ENCODE measurements around the gene GALNT14. TPM values are rescaled to one million over a fixed set of nuclear protein-coding genes. Genes with fewer than 3 reads are reported as not detected.

Gene GALNT14
- total RNA-seq, 1 donor from 2014 or later = 7.0 TPM

GRCh38 chr2:31016648-31017047 lies 121.6 kb downstream of the GALNT14 start:
- no peak for DNase-seq (ENCODE audit: low spot score)

DNA sequence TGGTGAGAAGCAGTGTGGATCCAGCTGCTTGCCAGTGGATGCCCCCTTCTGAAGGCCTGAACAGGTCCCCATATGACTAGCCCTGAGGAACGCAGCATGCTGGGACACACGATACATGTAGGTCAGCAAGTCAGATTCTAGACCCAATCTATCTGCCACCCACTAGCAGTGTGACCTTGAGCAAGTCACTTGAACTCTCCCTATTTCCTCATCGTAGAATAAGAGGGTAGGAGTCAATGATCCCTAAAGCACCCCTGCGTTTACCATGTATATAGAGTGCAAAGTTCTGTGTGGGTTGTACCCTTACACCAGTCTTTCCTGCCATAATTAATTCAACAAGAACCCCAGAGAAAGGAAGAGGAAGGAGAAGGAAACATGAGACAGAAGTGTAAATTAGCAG lies 123.7 kb downstream of the GALNT14 start:
- no peak for DNase-seq (ENCODE audit: low spot score)

DNA sequence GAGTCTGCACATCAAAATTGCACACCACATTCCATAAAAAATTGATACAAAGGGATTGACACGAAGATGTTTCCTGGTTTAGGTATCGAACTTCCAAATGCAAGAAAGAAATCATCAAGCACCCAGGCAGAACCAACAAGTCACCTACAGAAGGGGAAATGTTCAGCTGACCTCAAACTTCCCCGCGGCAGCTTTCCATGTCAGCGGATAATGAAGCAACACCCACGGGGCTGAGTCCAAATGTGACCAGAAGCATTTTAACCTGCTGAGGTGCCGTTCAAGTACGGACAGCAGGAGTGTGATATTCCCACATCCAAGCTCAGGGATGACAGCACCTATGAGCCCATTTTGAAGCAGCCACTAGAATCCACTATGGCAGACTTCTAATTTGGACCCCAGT lies 124.9 kb downstream of the GALNT14 start:
- no peak for DNase-seq (ENCODE audit: low spot score)

- no peak for DNase-seq (ENCODE audit: low spot score)
Measured at GRCh38 chr2:31012406-31012805, 125.8 kb downstream of the GALNT14 start.

DNA sequence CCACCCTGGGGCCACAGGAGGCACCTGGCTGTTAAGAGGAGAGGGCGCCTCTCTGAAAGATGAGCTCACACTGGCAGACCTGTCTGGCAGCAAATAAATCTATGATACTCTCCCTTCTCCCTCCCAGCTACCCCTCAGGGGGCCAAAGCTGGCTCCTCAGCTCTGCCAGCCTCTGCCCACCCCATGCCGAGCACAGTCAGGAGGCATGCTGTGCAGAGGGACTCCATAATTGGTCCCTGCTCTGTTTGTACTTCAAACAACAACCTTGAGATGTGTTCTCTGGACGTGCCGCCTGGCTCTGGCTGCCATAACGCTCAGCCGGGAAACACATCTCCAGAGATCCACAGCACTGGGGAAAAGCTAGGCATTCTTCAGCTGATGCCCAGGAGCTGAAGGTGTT lies 126.7 kb downstream of the GALNT14 start:
- DNase-seq (ENCODE audit: low spot score) = no peak

GRCh38 chr2:31008561-31009114 lies 129.6 kb downstream of the GALNT14 start:
- DNase-seq (ENCODE audit: low spot score) = no peak

GRCh38 chr2:31004257-31004656 lies 134.0 kb downstream of the GALNT14 start:
- DNase-seq (ENCODE audit: low spot score) = no peak

- DNase-seq (ENCODE audit: low spot score) = no peak
Measured at GRCh38 chr2:31003749-31004148, 134.5 kb downstream of the GALNT14 start.

DNA sequence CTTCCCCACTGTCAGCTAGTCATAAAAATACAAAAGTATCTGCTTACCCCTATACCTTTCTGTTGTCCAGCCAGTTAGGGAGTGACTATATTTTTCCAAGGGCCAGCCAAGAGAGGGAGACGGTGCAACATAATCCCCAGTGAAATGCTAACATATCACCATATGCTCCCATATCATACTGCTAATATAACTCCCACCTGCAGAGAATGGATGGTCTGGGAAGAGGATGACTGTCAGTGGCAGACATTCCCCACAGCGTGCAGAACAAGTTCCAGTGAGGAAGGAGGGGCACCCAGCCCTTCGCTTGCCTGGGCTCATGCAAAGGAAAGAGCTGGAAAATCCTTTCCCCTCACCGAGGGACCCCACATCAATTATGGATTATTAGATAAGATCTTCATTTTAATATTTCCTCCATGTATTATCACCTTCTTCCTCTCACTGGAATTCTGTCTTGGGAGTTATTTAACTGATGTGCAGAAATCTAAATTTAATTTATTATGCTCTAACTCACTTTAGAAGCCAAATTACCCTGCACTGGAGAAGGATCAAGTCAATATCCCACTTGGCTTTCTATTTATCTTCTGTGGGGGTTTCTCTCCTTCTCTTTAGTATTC lies 135.6 kb downstream of the GALNT14 start:
- no peak for DNase-seq (ENCODE audit: low spot score)

- no peak for DNase-seq (ENCODE audit: low spot score)
Measured at GRCh38 chr2:31000970-31001369, 137.3 kb downstream of the GALNT14 start.

DNA sequence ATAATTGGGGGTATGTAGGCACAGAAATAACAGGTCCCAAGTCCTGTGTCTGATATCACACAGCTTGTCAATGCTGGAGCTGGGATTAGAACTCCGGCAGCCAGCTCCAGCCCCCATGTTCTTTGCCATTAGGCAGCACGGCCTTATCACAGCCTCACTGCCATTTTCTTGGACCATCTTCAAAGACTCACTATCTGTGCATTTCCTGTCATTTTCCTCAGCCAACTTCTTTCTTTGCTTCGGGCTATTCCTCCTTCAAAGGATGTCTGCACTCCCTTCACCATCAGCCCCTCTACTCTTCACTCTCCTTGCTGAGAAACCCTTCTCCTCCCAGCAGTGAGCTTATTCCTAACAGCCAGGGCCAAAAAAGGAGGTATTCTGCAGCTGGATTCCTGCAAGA lies 139.6 kb downstream of the GALNT14 start:
- DNase-seq (ENCODE audit: low spot score) = no peak

DNA sequence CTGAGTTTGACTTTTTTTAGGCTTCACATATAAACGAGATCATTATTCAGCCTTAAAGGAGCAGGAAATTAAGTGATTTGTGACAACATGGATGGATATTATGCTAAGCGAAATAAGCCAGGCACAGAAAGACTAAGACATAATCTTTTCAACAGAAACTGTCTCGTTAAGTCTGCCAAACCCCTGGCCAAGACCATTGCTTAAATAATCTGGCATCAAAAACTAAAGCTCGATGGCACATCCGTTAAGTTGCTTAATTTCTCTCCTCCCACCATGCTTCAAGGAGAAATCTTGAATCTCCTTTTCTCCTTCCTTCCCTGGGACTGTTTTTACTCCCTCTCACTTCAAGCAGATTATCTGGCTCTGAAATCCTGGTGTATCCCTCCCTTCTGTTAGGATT lies 140.3 kb downstream of the GALNT14 start:
- no peak for DNase-seq (ENCODE audit: low spot score)

GRCh38 chr2:30994227-30995056 lies 143.8 kb downstream of the GALNT14 start:
- no peak for DNase-seq (ENCODE audit: low spot score)

GRCh38 chr2:30992781-30993180 lies 145.5 kb downstream of the GALNT14 start:
- no peak for DNase-seq (ENCODE audit: low spot score)

DNA sequence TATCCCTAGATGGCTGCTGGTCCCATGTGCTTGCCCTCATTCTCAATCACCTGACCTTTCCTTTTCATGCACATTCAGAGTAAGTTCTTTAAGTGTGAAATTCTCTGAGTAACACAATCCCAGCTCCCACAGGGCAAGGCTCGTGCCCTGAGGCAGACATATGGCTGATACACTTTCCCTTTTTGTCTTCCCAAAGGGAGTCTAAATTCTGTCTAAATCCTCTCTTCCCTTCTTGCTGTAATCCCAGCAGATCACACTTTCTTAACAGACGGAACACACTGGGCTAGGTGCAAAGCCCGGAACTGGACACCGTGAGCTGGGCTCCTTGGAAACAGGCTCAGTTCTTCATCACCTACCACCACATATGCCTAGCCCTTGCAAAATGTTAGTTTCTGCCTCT lies 147.6 kb downstream of the GALNT14 start:
- no peak for DNase-seq (ENCODE audit: low spot score)

DNA sequence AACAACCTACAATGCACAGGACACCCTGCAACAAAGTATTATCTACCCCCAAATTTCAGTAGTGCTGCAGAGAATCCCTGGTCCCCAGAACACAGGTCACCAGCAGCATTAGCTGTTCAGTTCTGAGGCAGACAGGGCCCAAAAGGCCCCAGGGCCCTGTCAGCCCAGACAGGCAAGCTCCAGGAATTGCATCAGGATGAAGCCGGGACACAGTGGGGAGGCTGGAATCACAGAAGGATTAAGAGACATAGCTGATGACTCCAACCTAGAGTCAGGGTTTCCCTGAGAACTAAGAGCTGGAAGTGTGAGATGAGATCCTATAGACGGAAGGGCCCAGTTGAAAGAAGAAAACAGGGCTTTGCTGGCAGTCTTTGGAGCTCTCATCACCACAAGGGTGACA lies 148.1 kb downstream of the GALNT14 start:
- no peak for DNase-seq (ENCODE audit: low spot score)

- DNase-seq (ENCODE audit: low spot score) = no peak
Measured at GRCh38 chr2:30989746-30990145, 148.5 kb downstream of the GALNT14 start.

- no peak for DNase-seq (ENCODE audit: low spot score)
Measured at GRCh38 chr2:30987566-30987965, 150.7 kb downstream of the GALNT14 start.

DNA sequence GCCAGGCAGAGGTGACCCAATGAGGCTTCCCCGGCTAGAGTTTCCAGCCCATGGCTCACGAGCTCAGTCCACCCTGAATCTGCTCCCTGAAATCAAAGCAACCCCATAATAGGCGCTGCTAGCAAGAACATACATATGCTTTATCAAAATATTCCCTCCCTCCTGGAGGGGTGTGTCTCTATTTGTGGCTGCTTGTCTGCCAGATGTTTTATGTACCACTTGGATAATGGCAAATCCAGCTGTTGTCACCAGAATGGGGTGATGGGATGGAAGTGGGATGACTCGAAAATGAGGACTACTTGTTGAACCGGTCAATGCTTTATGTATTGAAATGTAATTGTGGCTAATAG lies 152.0 kb downstream of the GALNT14 start:
- DNase-seq (ENCODE audit: low spot score) = no peak

DNA sequence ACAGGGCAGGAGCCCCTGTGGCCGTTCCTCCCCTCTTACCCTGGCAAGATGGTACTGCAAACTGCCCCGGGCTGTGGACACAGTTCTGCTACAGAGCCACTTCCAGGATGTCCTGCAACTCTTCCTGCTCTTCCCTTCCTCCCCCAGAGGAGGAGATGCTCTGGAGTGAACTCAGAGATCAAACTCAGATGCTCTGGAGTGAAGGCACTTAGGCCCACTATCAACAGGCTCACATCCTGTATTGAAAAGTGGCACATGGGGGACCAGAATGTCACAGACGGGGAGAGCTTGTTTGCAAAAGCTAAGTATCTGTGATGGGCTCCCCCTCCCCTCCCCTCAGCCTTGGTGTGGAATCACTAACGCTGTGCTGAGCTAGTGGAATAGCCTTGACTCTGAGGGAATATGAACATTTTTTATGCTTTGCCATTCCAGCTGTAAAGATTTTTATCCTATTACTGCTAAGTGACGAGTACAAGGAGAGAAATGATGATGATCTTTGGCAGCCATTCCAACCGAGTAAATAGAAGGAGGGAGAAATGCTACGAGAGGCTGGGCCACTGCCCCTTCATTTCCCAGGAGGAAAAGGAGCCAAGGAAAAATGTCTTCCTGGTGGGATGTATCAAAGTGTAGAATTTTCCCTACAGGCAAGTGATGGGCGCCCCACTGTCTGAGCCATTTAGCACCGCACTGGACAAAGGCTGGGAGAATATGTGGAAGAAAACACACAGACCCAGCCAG lies 152.6 kb downstream of the GALNT14 start:
- no peak for DNase-seq (ENCODE audit: low spot score)

DNA sequence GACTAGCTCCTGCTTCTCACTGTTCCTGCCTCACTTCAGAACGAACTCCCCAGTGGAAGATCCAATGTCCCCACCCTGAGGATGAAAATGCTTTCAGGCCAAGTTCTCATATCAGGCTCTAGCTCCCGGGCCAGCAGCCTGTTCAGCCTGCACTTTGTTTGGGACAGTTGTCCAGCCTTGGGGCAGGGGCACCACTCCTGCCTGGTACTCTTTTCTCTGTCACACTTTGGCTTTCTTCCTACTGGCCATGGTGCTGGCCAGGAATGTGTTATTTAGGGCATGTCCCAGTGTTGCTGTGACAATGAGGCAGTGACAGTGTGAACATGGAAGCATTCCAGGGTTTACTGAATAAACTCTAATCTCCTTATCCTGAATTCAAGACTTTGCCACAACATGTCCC lies 154.1 kb downstream of the GALNT14 start:
- DNase-seq (ENCODE audit: low spot score) = no peak

- no peak for DNase-seq (ENCODE audit: low spot score)
Measured at GRCh38 chr2:30981510-30981909, 156.7 kb downstream of the GALNT14 start.

DNA sequence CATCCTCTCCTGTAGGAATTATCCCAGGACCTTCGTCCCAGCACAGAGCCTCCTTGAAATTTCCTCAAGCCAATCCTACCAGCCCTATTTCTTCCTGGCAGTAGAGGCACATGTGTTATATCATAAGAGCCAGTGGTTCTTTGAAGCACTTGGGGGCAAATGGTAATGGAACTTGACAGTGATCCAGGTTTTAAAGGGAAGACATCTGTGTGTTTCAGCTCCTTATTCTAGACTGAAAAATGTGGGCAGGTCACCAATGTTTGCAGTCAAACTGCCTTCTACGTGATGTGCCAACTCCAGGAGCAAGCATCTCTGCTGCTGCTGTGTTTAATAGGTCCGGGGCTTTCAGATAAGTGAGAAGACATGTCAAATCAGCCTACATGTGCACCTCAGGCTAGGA lies 157.1 kb downstream of the GALNT14 start:
- no peak for DNase-seq (ENCODE audit: low spot score)

Data from ureter (tissue), 1 donor.